ENCODE data around the gene NAV3. TPM values are rescaled to one million over a fixed set of nuclear protein-coding genes. Genes with fewer than 3 reads are reported as not detected.

The NAV3 gene
- total RNA-seq, 1 experiment from 2014 or later: 3.0 TPM

GRCh38 chr12:78149459-78149858, 318.8 kb downstream of the NAV3 start:
- Mint-ChIP-seq H3K4me3 (no peak overlapping the region), H3K27ac (0 out of 7 replicates have a peak overlapping the region, but pooled peaks of 1 of the 3 experiments have one; percentile 44), H3K36me3 (ENCODE audit: insufficient read depth in 1 of 3, low read depth in 3 of 3) (no peaks in the 10 kb centered on the region), H3K27me3 (ENCODE audit: low read depth) (no peaks in the 10 kb centered on the region), H3K4me1 (peaks cover 5 to 10% of the 10 kb centered on the region in 2 experiments), H3K9me3 (no peaks in the 10 kb centered on the region)
- Histone ChIP-seq H4K20me1 (ENCODE audit: control insufficient read depth, insufficient read depth, insufficient read length) (no peaks in the 10 kb centered on the region), H2BK12ac (ENCODE audit: insufficient read length, low read depth, low read length) (no peak overlapping the region), H3K9ac (ENCODE audit: extremely low read depth, insufficient read length, low read length) (no peak overlapping the region), H3K23me2 (ENCODE audit: insufficient read length, low read depth, low read length, poor library complexity, severe bottlenecking) (no peaks in the 10 kb centered on the region), H4K8ac (replicated peaks; ENCODE audit: insufficient read length, low read depth, low read length) (no peak overlapping the region), H2AFZ (ENCODE audit: low read length) (no peak overlapping the region), H3K18ac (ENCODE audit: insufficient read length, low read depth, low read length) (no peak overlapping the region), H3K79me2 (ENCODE audit: insufficient read depth, low read length) (no peaks in the 10 kb centered on the region), H2AK5ac (ENCODE audit: insufficient read length, low read length) (no peak overlapping the region), H3K56ac (ENCODE audit: insufficient read length, low read depth, low read length) (no peak overlapping the region), H2BK5ac (ENCODE audit: insufficient read length, low read length) (no peak overlapping the region), H3K4me2 (ENCODE audit: insufficient read depth, insufficient read length, low read length) (no peak overlapping the region), H4K91ac (ENCODE audit: insufficient read length, low read depth, low read length) (no peak overlapping the region), H2BK15ac (ENCODE audit: low read depth, low read length) (no peak overlapping the region), H3K79me1 (ENCODE audit: insufficient read depth, low read depth, low read length, poor library complexity, severe bottlenecking) (no peaks in the 10 kb centered on the region), H3K14ac (ENCODE audit: insufficient read depth, low read length) (no peak overlapping the region), H3K4me1 (ENCODE audit: insufficient read depth, low read length) (no peaks in the 10 kb centered on the region), H3K23ac (ENCODE audit: insufficient read length, low read depth, low read length) (no peak overlapping the region), H2BK20ac (ENCODE audit: low read depth, low read length, poor library complexity, severe bottlenecking) (no peak overlapping the region), H3K9me3 (ENCODE audit: control insufficient read depth, low read depth, low read length) (no peaks in the 10 kb centered on the region), H3T11ph (ENCODE audit: low read length) (no peak overlapping the region), H3K27ac (ENCODE audit: insufficient read length, low read depth, low read length) (no peak overlapping the region), H3K27me3 (ENCODE audit: insufficient read depth, low read length) (no peaks in the 10 kb centered on the region), H2BK120ac (ENCODE audit: low read depth, low read length, poor library complexity, severe bottlenecking) (no peak overlapping the region), H4K5ac (ENCODE audit: insufficient read length, low read depth, low read length) (no peak overlapping the region), H3K4ac (ENCODE audit: low read depth, low read length) (no peak overlapping the region)
- TF ChIP-seq CTCF (conservative IDR thresholded peaks at IDR 0.05): no peak
- WGBS (ENCODE audit: extremely low coverage, insufficient read length, low lambda C conversion rate): no CpG with 5 or more reads among the region's 2 CpGs
- no peak for DNase-seq
